Suprapubic skin (tissue), 4 donors: ENCODE results near the gene ZFAND3. TPM values are rescaled to one million over a fixed set of nuclear protein-coding genes. Genes with fewer than 3 reads are reported as not detected.

Experiments
- DNase-seq, 2 donors: peaks; one replicate each; pipeline ENCODE4 v3.0.0-alpha.2; 2019; ENCODE audit warnings: low spot score in 2 of 2
- H3K27ac ChIP-seq: fragments of 200-600 bp; sonication (generic); one replicate; pipeline ENCODE4 v1.5.1; 2019
- H3K27me3 ChIP-seq: fragments of 200-600 bp; sonication (generic); one replicate; pipeline ENCODE4 v1.5.1; 2019
- H3K36me3 ChIP-seq: fragments of 200-600 bp; sonication (generic); one replicate; pipeline ENCODE4 v1.5.1; 2019
- H3K4me1 ChIP-seq: fragments of 200-600 bp; sonication (generic); one replicate; pipeline ENCODE4 v1.5.1; 2019
- H3K4me3 ChIP-seq: fragments of 200-600 bp; sonication (generic); one replicate; pipeline ENCODE4 v1.5.1; 2019; ENCODE audit warnings: mild to moderate bottlenecking
- H3K9me3 ChIP-seq: fragments of 200-600 bp; sonication (generic); one replicate; pipeline ENCODE4 v1.5.1; 2019
- CTCF ChIP-seq, 2 donors: fragments of 200-600 bp in 1 of 2; fragments of 450-650 bp in 1 of 2; sonication (generic) in 1 of 2; IDR thresholded peaks; one replicate each; pipeline ENCODE4 v1.5.1; 2016 to 2019; ENCODE audit warnings: antibody characterized with exemption in 2 of 2, mild to moderate bottlenecking in 1 of 2, moderate library complexity in 1 of 2
- EP300 ChIP-seq: sonication (generic); formaldehyde crosslinking; IDR thresholded peaks from one replicate; pipeline ENCODE4 v1.6.1; 2017; ENCODE audit warnings: antibody characterized with exemption
- POLR2A ChIP-seq, 2 donors: fragments of 450-650 bp; IDR thresholded peaks; one replicate each; pipeline ENCODE4 v1.6.1; 2017; ENCODE audit warnings: antibody characterized with exemption in 2 of 2, mild to moderate bottlenecking in 2 of 2, moderate library complexity in 2 of 2
- POLR2AphosphoS5 ChIP-seq, 3 donors: sonication (generic); formaldehyde crosslinking; IDR thresholded peaks; one replicate each; pipeline ENCODE4 v1.6.1; 2017; ENCODE audit warnings: antibody characterized with exemption in 3 of 3
- WGBS: methylation state at CpG from one replicate; pipeline ENCODE4 v1.1.5; 2018; 5-methylcytosine and 5-hydroxymethylcytosine counted together
- total RNA-seq, 4 donors: library from RNA; depleted of rRNA; stranded (reverse); fragments of >200 nt; gene quantifications; one replicate each; pipeline ENCODE4 v1.1.0, GENCODE V29; 2016

ZFAND3 gene
- total RNA-seq, 4 donors from 2014 or later: 31.1 to 41.0 (median 36.3) TPM

GRCh38 chr6:38114976-38115625, 295.6 kb downstream of the ZFAND3 start:
- Histone ChIP-seq H3K27ac (no peak overlapping the region), H3K9me3 (no peaks in the 10 kb centered on the region), H3K4me3 (no peak overlapping the region), H3K36me3 (peaks cover 3% of the 10 kb centered on the region), H3K27me3 (no peaks in the 10 kb centered on the region), H3K4me1 (peaks cover 12% of the 10 kb centered on the region)
- DNase-seq: no peak
- TF ChIP-seq POLR2AphosphoS5 (IDR thresholded peaks at IDR 0.05) (no peak), EP300 (no peak), POLR2A (IDR thresholded peaks at IDR 0.05) (no peak), CTCF (IDR thresholded peaks at IDR 0.05) (no peak)
- 90% methylated on average over 2 of the region's 2 CpGs for WGBS

DNA sequence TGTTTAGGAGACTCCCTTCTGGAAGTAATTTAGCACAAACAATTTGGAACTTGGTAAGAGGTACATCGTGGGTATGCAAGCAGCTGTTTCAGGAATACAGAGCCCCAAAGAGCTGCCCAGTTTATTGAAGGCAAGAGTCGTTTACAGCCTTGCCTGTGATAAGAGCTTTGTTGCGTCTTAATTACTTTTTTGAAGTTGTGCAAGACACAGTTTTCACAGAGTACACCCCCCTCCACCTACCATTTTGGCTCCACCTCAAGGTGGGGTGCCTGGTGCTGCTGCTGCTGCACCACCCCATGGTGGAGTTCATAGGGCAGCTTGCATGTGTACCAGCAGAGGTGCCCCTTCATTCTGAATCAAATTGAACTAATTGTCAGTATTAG, 296.1 kb downstream of the ZFAND3 start:
- H3K27me3 ChIP-seq: no peaks in the 10 kb centered on the region
- 80% methylated on average over 3 of the region's 3 CpGs for WGBS
- peaks cover 7% of the 10 kb centered on the region for H3K4me1 ChIP-seq
- no peak for DNase-seq
- H3K27ac ChIP-seq: no peak overlapping the region
- no peak overlapping the region for H3K4me3 ChIP-seq
- H3K36me3 ChIP-seq: peaks cover 3% of the 10 kb centered on the region
- TF ChIP-seq EP300 (no peak), POLR2A (IDR thresholded peaks at IDR 0.05) (no peak), POLR2AphosphoS5 (IDR thresholded peaks at IDR 0.05) (no peak), CTCF (IDR thresholded peaks at IDR 0.05) (no peak)
- no peaks in the 10 kb centered on the region for H3K9me3 ChIP-seq

- Histone ChIP-seq H3K4me1 (peaks cover 5% of the 10 kb centered on the region), H3K9me3 (no peaks in the 10 kb centered on the region), H3K27me3 (no peaks in the 10 kb centered on the region), H3K36me3 (peaks cover 3% of the 10 kb centered on the region), H3K4me3 (no peak overlapping the region), H3K27ac (no peak overlapping the region)
- WGBS: 82% methylated on average over 6 of the region's 6 CpGs
- no peak for DNase-seq
- TF ChIP-seq POLR2A (IDR thresholded peaks at IDR 0.05): no peak
- no peak for TF ChIP-seq EP300
- no peak for TF ChIP-seq CTCF (IDR thresholded peaks at IDR 0.05)
- no peak for TF ChIP-seq POLR2AphosphoS5 (IDR thresholded peaks at IDR 0.05)
These were observed 296.7 kb downstream of the ZFAND3 start for GRCh38 chr6:38116248-38116647.

DNA sequence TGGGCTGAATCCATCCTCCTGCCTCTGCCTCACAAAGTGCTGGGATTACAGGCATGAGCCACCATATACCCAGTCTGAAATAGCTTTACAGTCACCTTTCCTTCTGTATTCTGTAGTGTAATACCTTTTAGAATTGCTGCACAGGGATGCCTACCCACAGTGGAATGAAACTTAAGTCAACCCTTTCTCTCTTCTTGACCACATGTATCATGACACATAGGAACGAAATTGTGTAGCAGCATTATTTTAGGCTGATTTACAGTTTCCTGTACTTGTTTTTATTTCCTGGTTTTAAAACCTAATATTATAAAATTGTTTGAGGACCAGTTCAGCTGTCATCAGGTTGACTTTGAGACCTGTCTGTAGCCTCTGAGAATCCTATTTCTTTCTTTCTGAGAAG, 297.8 kb downstream of the ZFAND3 start:
- Histone ChIP-seq H3K27me3 (no peaks in the 10 kb centered on the region), H3K9me3 (no peaks in the 10 kb centered on the region), H3K27ac (no peak overlapping the region), H3K36me3 (peaks cover 3% of the 10 kb centered on the region), H3K4me1 (peaks cover 5% of the 10 kb centered on the region), H3K4me3 (no peak overlapping the region)
- 82% methylated on average over 1 of the region's 1 CpG for WGBS
- TF ChIP-seq POLR2A (IDR thresholded peaks at IDR 0.05) (no peak), POLR2AphosphoS5 (IDR thresholded peaks at IDR 0.05) (no peak), EP300 (no peak), CTCF (IDR thresholded peaks at IDR 0.05) (no peak)
- DNase-seq: no peak

GRCh38 chr6:38118791-38119365, 299.4 kb downstream of the ZFAND3 start:
- WGBS: 59% methylated on average over 2 of the region's 2 CpGs
- H3K27ac ChIP-seq: no peak overlapping the region
- H3K4me1 ChIP-seq: peaks cover 8% of the 10 kb centered on the region
- TF ChIP-seq POLR2AphosphoS5 (IDR thresholded peaks at IDR 0.05): no peak
- TF ChIP-seq CTCF (IDR thresholded peaks at IDR 0.05): no peak
- TF ChIP-seq POLR2A (IDR thresholded peaks at IDR 0.05): no peak
- TF ChIP-seq EP300: no peak
- H3K27me3 ChIP-seq: no peaks in the 10 kb centered on the region
- H3K9me3 ChIP-seq: no peaks in the 10 kb centered on the region
- DNase-seq: no peak
- H3K36me3 ChIP-seq: peaks cover 4% of the 10 kb centered on the region
- no peak overlapping the region for H3K4me3 ChIP-seq
